K562 (cell line): ENCODE data around the gene SH3RF1. TPM values are rescaled to one million over a fixed set of nuclear protein-coding genes. Genes with fewer than 3 reads are reported as not detected.

Experiments
- ATAC-seq: fragments of 200-7000 bp; cut with Tn5 transposase; 3 replicates; pipeline ENCODE4 v1.9.1; 2020; ENCODE audit warnings: moderate library complexity
- BruUV-seq: library from RNA; stranded (reverse); fragments of 400-500 nt; replicated peaks from 2 replicates; lab custom pipeline; 2021; lab: Mats Ljungman, UMichigan
- CTCF ChIA-PET: fragments of 300-600 bp; formaldehyde crosslinking; extraction: SDS; loops from one replicate; lab custom pipeline; 2021; ENCODE audit warnings: low intra/inter-chr PET ratio; lab: Yijun Ruan, JAX
- POLR2A ChIA-PET: fragments of 300-600, 350-650 bp; sonication (Branson Sonifier 250); formaldehyde crosslinking; extraction: SDS; loops from one replicate; lab custom pipeline; 2021; ENCODE audit warnings: antibody characterized with exemption, inconsistent platforms; lab: Yijun Ruan, JAX
- DNase-seq, 4 experiments: peaks; one replicate each; pipeline versions ENCODE4 v3.0.0 to v3.0.0-alpha.2; 2011 to 2018; ENCODE audit warnings: low spot score in 3 of 4, mixed read lengths in 3 of 4; ENCODE audit errors: extremely low read depth in 1 of 4
- FAIRE-seq: peaks from 2 replicates; lab custom pipeline; 2011; peaks lifted over from hg19 to GRCh38; lab: Jason Lieb, UNC
- H2AFZ ChIP-seq: 2 replicates; pipeline ENCODE4 v1.6.0; 2011; ENCODE audit warnings: low read depth, low read length, control low read depth, inconsistent platforms
- H3K27ac ChIP-seq: fragments of 200-600 bp; 3 replicates; pipeline ENCODE4 v1.8.0; 2011; ENCODE audit warnings: low read depth, mild to moderate bottlenecking, control low read depth, inconsistent platforms, low read length, moderate library complexity, mixed read lengths; ENCODE audit errors: extremely low read depth
- H3K27me3 ChIP-seq, 2 experiments: fragments of 300-600 bp in 1 of 2; 2 replicates in 1 of 2; 3 replicates in 1 of 2; pipeline versions ENCODE4 v1.6.0 to v1.8.0; 2011; ENCODE audit warnings: inconsistent platforms in 2 of 2, low read length in 2 of 2, mild to moderate bottlenecking in 1 of 2, mixed read lengths in 1 of 2, moderate library complexity in 1 of 2; ENCODE audit not compliant: control insufficient read depth in 2 of 2, insufficient read depth in 2 of 2
- H3K36me3 ChIP-seq: fragments of 300-600 bp; 3 replicates; pipeline ENCODE4 v1.8.0; 2011; ENCODE audit warnings: mild to moderate bottlenecking, low read length, inconsistent platforms; ENCODE audit not compliant: control insufficient read depth, insufficient read depth
- H3K4me1 ChIP-seq, 2 experiments: fragments of 200-600 bp in 1 of 2; replicated peaks in 1 of 2; 2 replicates in 1 of 2; 3 replicates in 1 of 2; pipeline versions ENCODE4 v1.5.1 to v1.8.0; 2011; ENCODE audit warnings: inconsistent platforms in 2 of 2, low read length in 2 of 2, mild to moderate bottlenecking in 1 of 2, mixed read lengths in 1 of 2, moderate library complexity in 1 of 2; ENCODE audit not compliant: control insufficient read depth in 2 of 2, insufficient read depth in 2 of 2
- H3K4me2 ChIP-seq: 2 replicates; pipeline ENCODE4 v1.6.1; 2011; ENCODE audit warnings: low read length, control low read depth, inconsistent platforms, mixed read lengths; ENCODE audit not compliant: insufficient read depth
- H3K4me3 ChIP-seq: fragments of 200-600 bp; sonication (generic), shearing (Covaris generic); 2 replicates; pipeline ENCODE4 v1.5.1; 2016; ENCODE audit warnings: control low read depth, inconsistent platforms
- H3K79me2 ChIP-seq: fragments of 200-600 bp; 3 replicates; pipeline ENCODE4 v1.8.0; 2011; ENCODE audit warnings: low read length, inconsistent platforms; ENCODE audit not compliant: control insufficient read depth, insufficient read depth
- H3K9ac ChIP-seq, 2 experiments: 2 replicates each; pipeline versions ENCODE4 v1.6.0 to v1.6.1; 2011; ENCODE audit warnings: low read depth in 2 of 2, low read length in 2 of 2, control low read depth in 1 of 2, inconsistent platforms in 1 of 2, mild to moderate bottlenecking in 1 of 2, mixed read lengths in 1 of 2; ENCODE audit not compliant: insufficient read depth in 1 of 2
- H3K9me1 ChIP-seq: one replicate; pipeline ENCODE4 v1.6.0; 2011; ENCODE audit warnings: inconsistent platforms, mild to moderate bottlenecking, low read length, moderate library complexity; ENCODE audit not compliant: control insufficient read depth, insufficient read depth
- H3K9me3 ChIP-seq: replicated peaks from 2 replicates; pipeline ENCODE4 v1.5.1; 2011; ENCODE audit warnings: low read depth, low read length, inconsistent platforms; ENCODE audit not compliant: control insufficient read depth, insufficient read depth
- H4K20me1 ChIP-seq: replicated peaks from 2 replicates; pipeline ENCODE4 v1.6.1; 2011; ENCODE audit warnings: low read length, inconsistent platforms, mixed read lengths; ENCODE audit not compliant: control insufficient read depth, insufficient read depth
- CCNT2 ChIP-seq: IDR thresholded peaks from 2 replicates; pipeline ENCODE4 v1.6.1; 2011; ENCODE audit warnings: borderline replicate concordance, low read depth, mild to moderate bottlenecking, moderate library complexity, mixed read lengths, low read length; ENCODE audit not compliant: insufficient read length; ENCODE audit errors: extremely low read depth
- FOXJ2 ChIP-seq: fragments of 200-800 bp; sonication (Bioruptor generic); IDR thresholded peaks from 2 replicates; pipeline ENCODE4 v1.6.1; 2016; ENCODE audit warnings: missing genetic modification characterization, missing compliant biosample characterization
- MAFK ChIP-seq: IDR thresholded peaks from 2 replicates; pipeline ENCODE4 v1.6.1; 2011; ENCODE audit warnings: low read length, improper control_type of control experiment
- MED1 ChIP-seq: sonication (generic); formaldehyde crosslinking; IDR thresholded peaks from 2 replicates; pipeline ENCODE4 v1.8.1; 2023; ENCODE audit warnings: missing genetic modification reagents, borderline replicate concordance
- PCBP1 ChIP-seq: fragments of 200-400 bp; formaldehyde crosslinking; IDR thresholded peaks from 2 replicates; pipeline ENCODE4 v1.6.1; 2018; ENCODE audit warnings: mild to moderate bottlenecking, low read depth, low read length; ENCODE audit not compliant: poor library complexity, severe bottlenecking
- POLR3G ChIP-seq: IDR thresholded peaks from 2 replicates; pipeline ENCODE4 v1.6.1; 2011; ENCODE audit not compliant: insufficient read length, insufficient replicate concordance; ENCODE audit errors: extremely low read depth
- ZBTB17 ChIP-seq: fragments of 450-650 bp; formaldehyde crosslinking; IDR thresholded peaks from 2 replicates; pipeline ENCODE4 v1.4.0; 2020; ENCODE audit warnings: mild to moderate bottlenecking
- WGBS: fragments of 100-300 bp; shearing (Covaris generic); methylation state at CpG from one replicate; pipeline ENCODE4 v1.1.6; 2016; ENCODE audit warnings: low coverage, mixed read lengths; ENCODE audit not compliant: insufficient coverage; ENCODE audit errors: missing lambda C conversion rate; 5-methylcytosine and 5-hydroxymethylcytosine counted together
- in situ Hi-C: fragments of 300-500 bp; cut with MboI; formaldehyde crosslinking; loops from 4 replicates; pipeline ENCODE4 v1.15.0; 2018; ENCODE audit warnings: inconsistent platforms, mixed read lengths
- intact Hi-C: fragments of 100-400 bp; cut with micrococcal nuclease; formaldehyde crosslinking; loops from 2 replicates; pipeline ENCODE4 v1.14.2; 2022
- polyA plus RNA-seq, 8 experiments: library from polyadenylated mRNA; depleted of rRNA in 4 of 8; stranded (reverse) in 5 of 8; unstranded in 3 of 8; fragments of >200 nt; fragmentation: Nextera tagmentation in 2 of 8; fragmentation: Illumina TruSeq in 1 of 8; extraction: Ambion mirVana in 2 of 8; extraction: Trizol in 1 of 8; gene quantifications; 2 replicates each; pipeline versions ENCODE4 v1.2.1 to v1.2.3, GENCODE V29; 2011 to 2014; ENCODE audit warnings: inconsistent platforms in 1 of 8, missing spikeins in 1 of 8
- total RNA-seq, 7 experiments: library from RNA; depleted of rRNA in 6 of 7; stranded (reverse); fragments of >200 nt in 6 of 7; fragmentation: Illumina TruSeq in 2 of 7; extraction: Trizol in 2 of 7; gene quantifications; 2 replicates each; pipeline versions ENCODE4 v1.2.1 to v1.2.3, GENCODE V29; 2011 to 2021; ENCODE audit warnings: low replicate concordance in 1 of 7
- TF ChIP-seq, protein P1 (sequence below): fragments of 450-650 bp; IDR thresholded peaks from 2 replicates; pipeline ENCODE4 v1.6.1; 2016; ENCODE audit warnings: borderline replicate concordance

SH3RF1 gene
- total and polyA plus RNA-seq, 9 of the 15 experiments (the other 6 are each of a cell fraction or from before 2014, with no cell fraction given): 0.04 to 0.16 (median 0.11) TPM; not detected in 6

DNA sequence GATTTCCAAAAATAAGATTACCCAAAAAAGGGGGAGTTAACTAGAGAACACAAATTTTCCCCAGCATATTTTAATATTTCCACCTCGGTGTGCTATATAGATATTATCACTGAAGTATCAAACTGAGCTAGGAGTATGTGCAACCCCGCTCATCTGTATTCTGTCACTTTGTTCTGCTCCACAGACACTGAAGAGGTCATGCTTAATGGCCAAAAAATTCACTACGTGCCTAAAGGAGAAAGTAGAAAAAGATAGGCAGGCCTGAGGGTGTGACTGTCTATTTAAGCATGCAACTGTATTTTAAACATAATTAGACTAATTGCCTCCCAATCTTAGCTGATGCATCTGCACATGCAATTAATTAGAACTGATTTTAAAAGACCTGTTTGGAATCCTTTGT lies 24.5 kb downstream of the SH3RF1 start:
- H3K79me2 ChIP-seq: no peaks in the 10 kb centered on the region
- in situ Hi-C loops: no loop called here
- intact Hi-C loops: no loop called here

More for the DNA sequence above, 24.5 kb downstream of the SH3RF1 start:
- H3K9me3 ChIP-seq: no peaks in the 10 kb centered on the region
- no peak overlapping the region for H3K9ac ChIP-seq
- no peak overlapping the region for H3K27ac ChIP-seq
- no peaks in the 10 kb centered on the region for H4K20me1 ChIP-seq
- DNase-seq (no peak), ATAC-seq (no peak), FAIRE-seq (no peak)
- H3K4me2 ChIP-seq: no peak overlapping the region
- no peaks in the 10 kb centered on the region for H3K27me3 ChIP-seq
- no peaks in the 10 kb centered on the region for H3K9me1 ChIP-seq
- H3K4me3 ChIP-seq: no peak overlapping the region
- WGBS: 2% methylated on average over 3 of the region's 3 CpGs
- CTCF ChIA-PET: no interaction called here
- H3K36me3 ChIP-seq: no peaks in the 10 kb centered on the region
- H3K4me1 ChIP-seq: no peaks in the 10 kb centered on the region
- BruUV-seq: no TSS peak
- TF ChIP-seq FOXJ2 (tag) (no peak), MED1 (no peak), POLR3G (no peak), PCBP1 (no peak), ZBTB17 (no peak), CCNT2 (no peak), MAFK (no peak)
- TF ChIP-seq, protein P1, sequence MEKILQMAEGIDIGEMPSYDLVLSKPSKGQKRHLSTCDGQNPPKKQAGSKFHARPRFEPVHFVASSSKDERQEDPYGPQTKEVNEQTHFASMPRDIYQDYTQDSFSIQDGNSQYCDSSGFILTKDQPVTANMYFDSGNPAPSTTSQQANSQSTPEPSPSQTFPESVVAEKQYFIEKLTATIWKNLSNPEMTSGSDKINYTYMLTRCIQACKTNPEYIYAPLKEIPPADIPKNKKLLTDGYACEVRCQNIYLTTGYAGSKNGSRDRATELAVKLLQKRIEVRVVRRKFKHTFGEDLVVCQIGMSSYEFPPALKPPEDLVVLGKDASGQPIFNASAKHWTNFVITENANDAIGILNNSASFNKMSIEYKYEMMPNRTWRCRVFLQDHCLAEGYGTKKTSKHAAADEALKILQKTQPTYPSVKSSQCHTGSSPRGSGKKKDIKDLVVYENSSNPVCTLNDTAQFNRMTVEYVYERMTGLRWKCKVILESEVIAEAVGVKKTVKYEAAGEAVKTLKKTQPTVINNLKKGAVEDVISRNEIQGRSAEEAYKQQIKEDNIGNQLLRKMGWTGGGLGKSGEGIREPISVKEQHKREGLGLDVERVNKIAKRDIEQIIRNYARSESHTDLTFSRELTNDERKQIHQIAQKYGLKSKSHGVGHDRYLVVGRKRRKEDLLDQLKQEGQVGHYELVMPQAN: no peak
- no peak overlapping the region for H2AFZ ChIP-seq
- POLR2A ChIA-PET: no interaction called here
